Lower leg skin (tissue), 4 donors: Measurements from ENCODE around the gene NSMCE1. TPM values are rescaled to one million over a fixed set of nuclear protein-coding genes. Genes with fewer than 3 reads are reported as not detected.

ENCODE experiments used
- DNase-seq, 2 donors: peaks; one replicate each; pipeline ENCODE4 v3.0.0-alpha.2; 2019; ENCODE audit warnings: low spot score in 2 of 2
- H3K4me3 ChIP-seq: fragments of 200-600 bp; sonication (generic); 2 replicates; pipeline ENCODE4 v1.5.1; 2017; ENCODE audit warnings: mild to moderate bottlenecking, low read depth; ENCODE audit not compliant: poor library complexity, severe bottlenecking
- POLR2A ChIP-seq, 2 donors: fragments of 450-650 bp; IDR thresholded peaks; one replicate each; pipeline ENCODE4 v1.6.1; 2016 to 2017; ENCODE audit warnings: antibody characterized with exemption in 2 of 2, mild to moderate bottlenecking in 1 of 2, moderate library complexity in 1 of 2
- WGBS, 2 donors: methylation state at CpG; one replicate each; pipeline ENCODE4 v1.1.5; 2018; 5-methylcytosine and 5-hydroxymethylcytosine counted together
- intact Hi-C: fragments of 100-400 bp; cut with DNase I; formaldehyde crosslinking; loops from one replicate; pipeline ENCODE4 v1.15.0; 2023; ENCODE audit warnings: low total_unique reads
- total RNA-seq, 4 donors: library from RNA; depleted of rRNA; stranded (reverse); fragments of >200 nt; gene quantifications; one replicate each; pipeline ENCODE4 v1.1.0, GENCODE V29; 2016
- TF ChIP-seq, protein P1 (sequence below), 3 donors: fragments of 450-650 bp; IDR thresholded peaks; one replicate each; pipeline ENCODE4 v1.5.1; 2016; ENCODE audit warnings: antibody characterized with exemption in 3 of 3, mild to moderate bottlenecking in 3 of 3, moderate library complexity in 2 of 3

NSMCE1 gene
- total RNA-seq, 4 donors from 2014 or later, result 17.3 to 29.2 (median 21.1) TPM

DNA sequence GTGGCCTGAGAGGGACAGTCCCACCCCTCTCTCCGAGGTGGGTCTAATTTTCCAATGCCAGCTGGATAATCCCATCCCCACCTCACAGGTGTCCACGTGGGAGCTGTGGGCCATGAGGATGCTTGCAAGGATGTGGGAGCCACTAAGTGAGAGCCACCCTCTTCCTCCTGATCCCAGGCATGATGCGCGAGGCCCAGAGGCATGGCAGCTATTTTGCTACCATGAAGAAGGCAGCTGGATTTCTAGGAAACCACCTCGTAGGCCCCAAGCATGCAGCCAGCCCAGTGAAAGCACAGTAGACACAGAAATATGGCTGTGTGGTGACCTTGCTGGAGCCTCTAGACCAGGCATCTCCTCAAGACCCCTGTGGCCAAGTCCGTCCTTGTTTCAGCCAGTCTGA, 44.9 kb downstream of the NSMCE1 start:
- 86 to 91% methylated on average over 3 to 6 of the region's 6 CpGs for WGBS, 2 donors
- intact Hi-C loops, result no loop called here
- no peak for TF ChIP-seq POLR2A (IDR thresholded peaks at IDR 0.05)
- TF ChIP-seq, protein P1, sequence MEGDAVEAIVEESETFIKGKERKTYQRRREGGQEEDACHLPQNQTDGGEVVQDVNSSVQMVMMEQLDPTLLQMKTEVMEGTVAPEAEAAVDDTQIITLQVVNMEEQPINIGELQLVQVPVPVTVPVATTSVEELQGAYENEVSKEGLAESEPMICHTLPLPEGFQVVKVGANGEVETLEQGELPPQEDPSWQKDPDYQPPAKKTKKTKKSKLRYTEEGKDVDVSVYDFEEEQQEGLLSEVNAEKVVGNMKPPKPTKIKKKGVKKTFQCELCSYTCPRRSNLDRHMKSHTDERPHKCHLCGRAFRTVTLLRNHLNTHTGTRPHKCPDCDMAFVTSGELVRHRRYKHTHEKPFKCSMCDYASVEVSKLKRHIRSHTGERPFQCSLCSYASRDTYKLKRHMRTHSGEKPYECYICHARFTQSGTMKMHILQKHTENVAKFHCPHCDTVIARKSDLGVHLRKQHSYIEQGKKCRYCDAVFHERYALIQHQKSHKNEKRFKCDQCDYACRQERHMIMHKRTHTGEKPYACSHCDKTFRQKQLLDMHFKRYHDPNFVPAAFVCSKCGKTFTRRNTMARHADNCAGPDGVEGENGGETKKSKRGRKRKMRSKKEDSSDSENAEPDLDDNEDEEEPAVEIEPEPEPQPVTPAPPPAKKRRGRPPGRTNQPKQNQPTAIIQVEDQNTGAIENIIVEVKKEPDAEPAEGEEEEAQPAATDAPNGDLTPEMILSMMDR (IDR thresholded peaks at IDR 0.05), result no peak

DNA sequence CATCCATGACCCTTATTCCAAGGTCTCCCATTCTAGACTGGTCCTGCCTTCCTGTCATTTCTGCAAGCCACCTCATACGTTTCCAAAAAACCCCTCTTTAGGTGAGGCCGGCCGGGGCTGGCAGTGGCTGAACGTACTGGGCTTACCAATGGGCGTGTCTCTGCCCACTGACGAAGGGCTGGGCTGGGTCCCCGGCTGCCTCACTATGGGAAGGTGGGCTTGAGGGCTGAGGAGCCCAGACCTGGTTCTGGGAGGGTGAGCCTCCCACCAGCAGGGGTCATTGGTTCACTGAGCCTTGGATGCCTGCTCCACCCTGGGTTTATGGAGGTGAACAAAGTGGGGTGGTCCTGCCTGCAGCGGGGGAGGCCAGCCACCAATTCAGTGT, 45.4 kb downstream of the NSMCE1 start:
- 58 to 69% methylated on average over 8 of the region's 8 CpGs for WGBS, 2 donors
- H3K4me3 ChIP-seq, result no peak overlapping the region
- TF ChIP-seq, protein P1 (IDR thresholded peaks at IDR 0.05), result no peak
- TF ChIP-seq POLR2A (IDR thresholded peaks at IDR 0.05), result no peak
- no peak for DNase-seq
- intact Hi-C loops, result no loop called here

More for the DNA sequence above, 44.9 kb downstream of the NSMCE1 start:
- H3K4me3 ChIP-seq, result no peak overlapping the region
- no peak for DNase-seq

DNA sequence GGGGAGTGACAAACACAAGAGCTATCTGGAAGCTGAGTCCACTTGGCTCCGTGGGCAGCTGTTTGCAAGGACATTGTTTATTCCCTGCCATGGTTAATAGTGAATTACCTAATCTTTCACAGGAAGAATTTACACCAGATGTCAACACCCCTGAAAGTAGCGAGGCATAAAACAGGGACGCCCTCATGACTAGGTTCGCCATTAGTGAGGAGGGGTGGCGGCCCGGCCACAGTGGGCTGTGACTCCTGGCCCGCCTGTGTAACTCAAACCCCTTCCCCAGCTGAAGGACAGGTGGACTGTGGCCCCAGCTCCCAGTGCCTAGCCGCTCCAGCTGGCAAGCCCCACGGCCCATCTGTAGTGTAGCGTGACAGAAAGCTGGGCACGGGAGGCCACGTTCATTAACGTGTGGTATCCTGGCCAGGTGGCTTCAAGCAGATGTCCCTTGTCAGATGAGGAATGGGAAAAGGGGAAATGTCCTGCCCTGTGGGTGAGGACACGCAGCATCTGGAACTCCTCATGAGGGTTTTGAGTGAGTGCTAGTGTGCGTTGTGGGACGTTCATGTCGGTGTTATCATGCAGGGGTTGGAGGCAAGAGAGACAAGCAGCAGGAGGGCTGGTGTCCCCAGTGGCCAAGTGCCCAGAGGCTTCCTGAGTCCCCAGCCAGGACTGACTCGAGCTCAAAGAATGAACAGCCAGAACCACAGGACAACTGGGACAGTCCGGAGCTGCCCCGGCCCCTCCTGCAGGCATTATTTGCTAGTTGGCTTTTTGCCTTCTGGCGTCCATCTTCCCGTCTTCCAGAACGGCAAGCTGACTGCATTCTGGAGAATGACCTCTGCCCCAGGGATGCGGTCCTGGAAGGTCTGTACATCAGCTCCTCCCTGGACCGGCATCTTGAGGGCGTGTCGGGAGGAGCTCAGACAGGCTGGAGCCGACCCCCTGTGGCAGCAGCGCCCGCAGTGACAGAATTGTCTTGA, 46.0 kb downstream of the NSMCE1 start:
- WGBS, 2 donors, result 47 to 51% methylated on average over 30 of the region's 30 CpGs
- TF ChIP-seq, protein P1 (IDR thresholded peaks at IDR 0.05), result no peak
- TF ChIP-seq POLR2A (IDR thresholded peaks at IDR 0.05), result no peak
- intact Hi-C loops, result no loop called here

DNA sequence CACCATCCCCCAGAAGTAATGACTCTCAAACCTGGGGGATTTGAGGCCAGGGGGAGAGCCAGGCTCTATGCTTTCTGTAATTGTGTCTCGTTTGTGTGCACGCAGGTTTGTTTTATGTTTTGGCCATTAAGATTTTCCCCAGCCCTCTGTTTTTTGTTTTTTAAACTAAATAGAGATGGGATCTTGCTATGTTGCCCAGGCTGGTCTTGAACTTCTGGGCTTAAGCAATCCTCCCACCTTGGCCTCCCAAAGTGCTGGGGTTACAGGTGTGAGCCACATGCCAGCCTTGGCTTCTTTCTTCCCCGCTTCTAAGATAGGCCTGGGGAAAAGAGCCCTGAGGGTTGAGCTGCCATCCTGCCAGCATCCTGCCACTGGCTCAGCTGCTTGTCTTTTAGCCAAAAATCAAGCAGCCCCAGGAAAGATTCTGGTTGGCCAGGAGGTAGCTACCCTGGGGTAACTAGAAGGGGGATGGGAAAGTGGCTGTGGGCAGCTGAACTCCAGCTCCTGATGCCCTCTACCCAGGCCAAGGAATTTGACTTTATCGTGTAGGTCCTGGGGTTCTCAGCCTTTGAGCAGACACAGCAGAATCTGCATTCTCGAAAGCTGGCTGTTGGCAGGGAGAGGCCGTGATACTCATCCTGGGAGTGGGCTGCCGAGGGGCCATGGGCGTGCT, 46.9 kb downstream of the NSMCE1 start:
- H3K4me3 ChIP-seq, result no peak overlapping the region
- TF ChIP-seq, protein P1 (IDR thresholded peaks at IDR 0.05), result no peak
- no peak for TF ChIP-seq POLR2A (IDR thresholded peaks at IDR 0.05)
- intact Hi-C loops, result no loop called here
- DNase-seq, result no peak
- 72 to 81% methylated on average over 8 of the region's 8 CpGs for WGBS, 2 donors

More for the DNA sequence above, 46.0 kb downstream of the NSMCE1 start:
- DNase-seq, result peak in 1 of 2 donors; percentile 55
- no peak overlapping the region for H3K4me3 ChIP-seq

DNA sequence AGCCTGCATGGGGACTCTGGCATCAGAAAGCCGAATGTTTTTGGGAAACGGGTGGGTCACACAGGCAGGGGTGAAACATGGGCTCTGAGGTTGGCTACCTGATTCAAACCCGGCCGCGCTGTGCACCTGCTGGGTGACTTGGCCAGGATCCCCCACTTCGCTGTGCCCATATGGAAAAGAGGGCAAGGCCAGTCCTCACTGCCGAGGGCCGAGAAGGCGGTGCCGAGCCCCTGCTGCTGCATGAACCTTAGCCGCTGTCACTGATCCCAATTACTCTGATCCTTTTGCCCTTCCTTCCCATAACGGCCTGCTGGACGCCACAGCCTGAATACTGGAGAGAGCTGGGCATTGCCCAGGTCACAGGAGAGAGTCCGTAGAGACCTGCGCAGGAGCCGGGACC, 47.6 kb downstream of the NSMCE1 start:
- no peak for TF ChIP-seq POLR2A (IDR thresholded peaks at IDR 0.05)
- TF ChIP-seq, protein P1 (IDR thresholded peaks at IDR 0.05), result no peak
- no peak overlapping the region for H3K4me3 ChIP-seq
- DNase-seq, result no peak
- intact Hi-C loops, result no loop called here
- 92 to 96% methylated on average over 16 of the region's 16 CpGs for whole genome bisulfite sequencing, 2 donors
